Measurements from ENCODE around the gene PFN3.

Gene PFN3

DNA sequence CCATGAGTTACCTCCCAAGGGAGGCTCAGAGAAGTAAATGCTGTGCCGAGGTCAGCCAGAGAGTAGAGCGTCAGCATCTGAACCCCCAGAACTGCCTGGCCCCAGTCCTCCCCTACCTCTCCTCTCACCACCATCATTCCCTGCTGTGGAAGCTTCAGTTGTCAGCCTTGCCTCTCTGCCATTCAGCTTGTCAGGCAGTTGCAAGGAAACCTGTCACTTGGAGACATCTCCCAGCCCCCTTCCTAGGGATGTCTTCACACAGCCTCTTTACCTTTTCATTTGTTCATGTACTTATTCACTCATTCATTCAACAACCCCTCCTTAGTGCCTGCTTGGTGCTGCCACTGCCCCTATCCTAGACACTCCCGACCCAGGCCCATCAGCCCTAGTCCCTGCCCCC, 40.6 kb downstream of the PFN3 start:
- no peak for DNase-seq (ENCODE audit: low read depth)

DNA sequence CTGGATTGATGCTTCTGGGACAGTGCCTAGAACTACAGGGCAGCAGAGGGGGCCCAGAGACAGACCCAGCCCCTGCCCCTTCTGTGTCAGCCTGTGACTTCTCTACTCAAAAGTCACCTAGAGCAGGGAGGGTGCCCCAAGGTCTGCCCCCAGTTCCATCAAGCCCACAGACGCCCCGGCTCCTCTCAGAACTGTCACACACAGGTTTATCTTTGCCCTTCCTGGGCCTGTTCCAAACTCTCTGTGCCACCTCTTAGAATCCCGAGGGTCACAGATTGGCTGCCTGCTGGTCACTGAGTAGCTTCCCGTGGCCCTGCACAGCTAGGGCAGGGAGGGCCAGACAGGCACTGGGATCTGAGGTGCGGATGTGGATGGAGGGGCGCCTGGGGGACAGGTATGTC, 41.0 kb downstream of the PFN3 start:
- no peak for DNase-seq (ENCODE audit: low read depth)

DNA sequence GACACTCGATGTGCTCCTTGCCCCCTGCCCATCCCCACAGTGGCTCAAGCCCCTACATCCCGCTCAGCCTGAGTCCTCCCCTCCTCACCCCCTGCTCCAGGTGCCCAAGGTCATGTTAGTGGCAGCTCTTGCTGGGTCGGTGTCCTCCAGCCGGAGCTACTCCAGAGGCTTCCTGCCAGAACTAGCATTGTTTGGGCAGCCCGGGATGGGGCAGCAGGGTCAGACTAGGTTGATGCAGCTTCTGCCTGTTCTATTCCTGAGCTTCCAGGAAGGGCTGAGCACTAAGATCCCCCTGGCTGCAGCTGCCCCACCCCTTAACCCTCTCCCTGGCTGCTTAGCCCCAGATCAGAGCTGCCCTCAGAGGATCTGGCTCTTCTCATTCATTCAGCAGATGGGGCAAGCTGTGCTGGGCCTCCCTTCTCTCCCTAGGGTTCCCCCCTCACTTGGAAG, 42.1 kb downstream of the PFN3 start:
- no peak for DNase-seq (ENCODE audit: low read depth)

DNA sequence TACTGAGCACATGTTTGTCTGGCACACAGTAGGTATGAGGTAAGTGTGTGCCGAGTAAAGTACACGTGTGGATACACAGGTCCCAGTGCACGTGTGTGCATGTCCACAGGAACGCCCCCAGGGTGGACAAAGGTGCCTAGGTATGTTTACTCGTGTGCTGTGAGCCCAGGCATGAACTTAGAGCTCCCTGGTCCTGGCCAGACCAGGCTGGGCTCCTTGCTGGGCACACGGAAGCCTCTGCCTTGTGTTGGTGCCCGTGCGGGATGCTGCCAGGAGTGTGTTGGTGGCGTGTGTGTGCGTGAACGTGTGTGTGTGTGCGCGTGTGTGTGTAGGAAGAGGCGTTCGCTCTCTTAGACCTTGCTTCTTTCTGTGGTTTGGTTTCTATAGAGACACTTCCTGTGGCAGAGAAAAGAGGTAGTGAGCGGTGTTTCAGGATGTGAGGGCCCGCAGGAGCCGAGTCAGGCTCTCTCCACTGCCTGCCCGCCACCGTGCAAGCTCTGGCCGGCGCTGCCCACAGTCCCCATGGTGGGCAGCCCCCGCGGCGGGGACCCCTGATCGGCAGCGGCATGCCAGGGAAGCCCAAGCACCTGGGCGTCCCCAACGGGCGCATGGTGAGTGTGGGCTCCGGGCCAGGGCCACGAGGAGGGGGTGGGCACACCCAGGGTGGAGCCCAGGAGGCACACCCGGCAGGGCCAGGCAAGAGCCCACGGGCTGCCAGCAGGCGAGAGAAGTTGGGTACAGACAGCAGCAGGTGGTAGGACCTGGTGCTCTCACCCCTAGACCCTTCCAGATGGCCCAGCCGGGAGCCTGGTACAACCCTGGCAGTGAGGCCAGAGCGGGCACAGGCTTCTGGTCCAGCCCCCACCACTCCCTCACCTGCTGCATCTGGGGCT, 42.8 kb downstream of the PFN3 start, which contains the start of gene RGS14:
RGS14 (plus strand) TSS at position 466 of the 893 bp plus-strand sequence; CDS start at position 567, 101 bp downstream.
- DNase-seq (ENCODE audit: low read depth): peak; percentile 62

DNA sequence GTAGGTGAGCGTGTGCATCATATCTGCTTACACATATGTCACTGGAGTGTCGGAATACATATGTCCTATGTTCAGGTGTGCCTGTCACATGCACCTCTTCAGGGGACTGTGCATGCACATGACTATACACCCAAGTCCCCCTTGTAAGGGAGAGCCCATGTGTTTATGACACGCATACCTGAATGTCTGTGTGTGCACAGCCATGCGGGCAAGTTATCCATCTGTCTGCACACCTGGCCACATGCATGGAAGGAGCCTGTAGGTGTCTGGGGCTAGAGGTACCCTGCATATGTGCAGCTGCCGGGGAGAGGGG, 43.4 kb downstream of the PFN3 start:
- DNase-seq (ENCODE audit: low read depth): no peak

DNA sequence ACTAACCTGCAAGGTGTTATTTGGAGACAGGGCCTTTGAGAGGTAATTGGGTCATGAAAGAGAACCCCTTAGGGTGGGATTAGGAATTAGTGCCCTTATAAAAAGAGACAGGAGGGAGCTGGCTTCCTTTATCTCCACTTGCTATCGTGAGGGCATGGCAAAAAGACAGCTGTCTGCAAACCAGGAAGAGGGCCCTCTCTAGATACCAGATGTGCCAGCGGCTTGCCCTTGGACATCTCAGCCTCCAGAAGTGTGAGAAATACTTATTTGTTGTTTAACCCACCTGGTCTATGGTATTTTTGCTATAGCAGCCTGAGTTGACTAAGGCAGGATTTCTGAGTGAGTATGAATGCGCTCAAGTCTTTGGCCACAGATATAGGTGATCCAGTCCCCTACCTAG, 43.7 kb downstream of the PFN3 start:
- no peak for DNase-seq (ENCODE audit: low read depth)

DNA sequence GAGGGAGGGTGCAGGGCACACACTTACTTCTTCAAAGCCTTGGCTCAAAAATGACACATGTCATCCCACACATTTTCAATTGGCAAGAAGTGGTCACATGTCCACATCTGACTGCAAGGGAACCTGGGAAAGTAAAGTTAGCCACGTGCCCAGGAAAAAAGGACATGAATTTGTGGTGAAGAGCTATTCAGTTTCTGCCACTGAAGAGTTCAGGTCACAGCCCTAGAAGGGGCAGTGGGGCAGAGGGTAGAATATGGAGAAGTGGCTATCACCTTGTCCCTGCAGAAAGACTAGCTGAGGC, 44.6 kb downstream of the PFN3 start:
- DNase-seq (ENCODE audit: low read depth): no peak

DNA sequence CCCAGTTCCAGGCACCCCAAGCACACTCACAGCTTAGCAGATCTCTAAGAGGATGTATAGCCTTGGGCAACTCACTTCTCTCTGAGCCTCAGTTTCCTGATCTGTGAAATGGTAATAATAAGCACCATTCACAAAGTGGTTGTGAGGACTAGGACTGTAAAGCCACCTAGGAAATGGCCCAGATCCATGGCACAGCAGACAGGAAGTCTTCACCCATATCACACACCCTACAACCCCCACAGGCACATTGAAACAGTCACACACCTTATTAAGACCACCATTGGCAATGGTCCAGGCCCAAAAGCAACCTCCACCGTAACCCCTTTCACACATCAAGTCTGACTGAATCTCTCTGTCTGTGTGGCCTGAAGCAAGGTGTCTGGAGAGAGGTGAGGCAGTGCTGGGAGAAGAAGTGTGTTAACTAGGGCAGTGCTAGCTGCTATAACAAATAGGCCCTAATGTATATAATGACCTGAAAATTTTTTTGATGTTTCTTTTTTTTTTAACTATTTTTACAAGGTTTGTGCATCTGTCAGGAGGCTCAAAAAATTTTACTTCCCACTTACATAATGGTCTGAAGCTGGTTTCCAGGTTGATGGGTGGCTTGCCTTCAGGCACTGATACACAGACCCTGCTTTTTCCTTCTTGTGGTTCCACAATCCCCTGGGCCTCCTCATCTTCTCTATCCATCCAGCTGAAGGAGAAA, 45.1 kb downstream of the PFN3 start:
- DNase-seq (ENCODE audit: low read depth): no peak

DNA sequence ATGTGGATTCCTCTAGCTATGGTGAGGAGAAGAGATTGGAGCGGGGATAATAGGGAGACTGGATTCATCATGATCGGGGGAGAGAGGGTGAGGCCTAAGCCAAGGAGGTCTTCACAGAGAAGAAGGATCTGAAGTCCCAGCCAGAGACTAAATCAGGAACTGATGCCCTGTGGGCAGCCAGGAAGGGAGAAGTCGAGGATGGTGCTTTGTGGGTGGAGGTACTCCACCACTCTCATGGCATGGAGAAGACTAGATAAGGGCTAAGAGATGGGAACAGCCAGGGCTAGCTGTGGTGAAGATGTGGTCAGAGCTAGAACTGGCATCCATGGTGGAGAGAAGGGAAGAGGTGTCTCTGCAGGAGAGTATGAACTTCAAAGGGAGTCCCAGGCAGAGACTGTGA, 45.8 kb downstream of the PFN3 start:
- no peak for DNase-seq (ENCODE audit: low read depth)

DNA sequence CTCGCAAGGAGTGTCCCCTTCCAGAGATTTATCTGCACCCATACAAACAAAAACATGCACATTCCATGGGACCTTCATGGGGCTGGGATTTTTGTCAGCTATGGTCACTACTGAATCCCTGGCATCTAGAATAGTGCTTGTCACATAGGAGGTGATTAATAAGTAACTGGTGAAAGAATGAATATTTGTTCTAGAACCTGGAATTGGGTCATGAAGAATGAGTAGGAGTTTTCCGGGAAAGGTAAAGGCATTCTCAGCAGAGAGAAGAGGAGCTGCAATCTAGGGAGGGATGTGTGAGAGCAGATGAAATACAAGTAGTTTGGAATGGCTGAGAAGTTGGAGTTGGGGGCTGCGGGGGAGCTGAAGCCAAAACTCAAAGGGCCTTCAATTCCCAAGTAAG, 46.2 kb downstream of the PFN3 start:
- no peak for DNase-seq (ENCODE audit: low read depth)

DNA sequence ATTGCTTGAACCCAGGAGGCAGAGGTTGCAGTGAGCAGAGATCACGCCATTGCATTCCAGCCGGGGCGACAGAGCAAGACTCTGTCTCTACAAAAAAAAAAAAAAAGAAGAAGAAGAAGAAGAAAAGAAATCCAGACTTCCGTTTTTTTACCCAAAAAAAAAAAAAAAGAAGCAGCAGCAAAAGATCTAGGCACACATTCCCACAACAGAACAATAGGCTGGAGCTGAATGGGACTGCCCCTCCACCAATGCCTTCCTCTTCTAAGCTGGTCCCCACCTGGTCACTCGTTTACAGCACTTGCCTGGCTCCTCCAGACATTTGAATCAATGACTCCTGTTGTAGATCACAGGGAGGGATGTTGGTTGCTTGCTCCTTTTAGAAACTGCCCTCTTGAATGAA, 47.4 kb downstream of the PFN3 start:
- DNase-seq (ENCODE audit: low read depth): no peak

DNA sequence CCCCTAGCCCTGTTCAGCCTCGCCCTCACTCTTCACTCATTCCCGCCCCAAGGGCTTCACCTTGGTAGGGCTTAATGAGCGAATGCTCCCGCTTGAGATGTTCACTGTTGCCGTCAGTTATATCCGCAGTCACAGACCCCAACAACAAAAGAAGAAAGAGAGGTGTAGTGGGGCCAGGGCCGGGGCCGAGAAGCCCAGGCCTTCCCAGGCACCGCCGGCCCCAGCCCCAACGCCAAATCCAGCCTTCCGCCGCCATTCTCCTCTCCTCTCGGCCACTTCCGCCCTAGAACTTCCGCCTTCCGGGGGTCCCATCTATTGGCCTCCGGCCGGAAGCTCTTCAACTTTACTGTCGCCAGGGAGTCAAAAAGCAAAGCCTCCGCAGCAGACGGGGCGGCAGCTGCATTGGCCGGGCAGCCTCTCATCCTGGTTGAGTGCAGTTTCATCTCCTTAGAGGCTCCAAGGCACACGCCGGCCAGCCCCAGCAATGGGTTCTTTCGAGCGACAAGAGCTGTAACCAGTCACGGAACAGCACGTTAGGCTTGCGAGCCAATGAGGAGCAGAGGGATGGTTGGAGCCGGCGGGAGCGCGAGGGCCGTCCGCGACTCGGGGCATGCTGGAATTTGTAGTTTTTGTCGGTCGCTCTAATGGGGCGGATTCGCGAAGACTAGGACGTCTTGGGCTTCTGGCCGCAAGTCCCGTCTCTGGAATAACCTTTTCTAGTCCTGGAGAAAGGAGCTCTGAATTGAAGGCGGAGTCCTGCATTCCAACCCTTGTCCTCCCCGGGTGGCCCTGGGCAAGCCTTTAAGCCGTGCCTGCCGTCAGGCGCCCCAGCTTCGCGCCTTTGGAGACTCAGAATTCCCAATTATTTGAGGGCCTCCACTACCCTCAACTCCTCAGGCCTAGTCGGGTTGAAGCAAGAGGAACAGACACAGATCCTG, 48.8 kb downstream of the PFN3 start, which contains the start of gene LMAN2:
LMAN2 (minus strand) TSS at position 277 of the 938 bp plus-strand sequence; CDS start at position 256, 21 bp downstream.
- peak; percentile 81 for DNase-seq (ENCODE audit: low read depth)

DNA sequence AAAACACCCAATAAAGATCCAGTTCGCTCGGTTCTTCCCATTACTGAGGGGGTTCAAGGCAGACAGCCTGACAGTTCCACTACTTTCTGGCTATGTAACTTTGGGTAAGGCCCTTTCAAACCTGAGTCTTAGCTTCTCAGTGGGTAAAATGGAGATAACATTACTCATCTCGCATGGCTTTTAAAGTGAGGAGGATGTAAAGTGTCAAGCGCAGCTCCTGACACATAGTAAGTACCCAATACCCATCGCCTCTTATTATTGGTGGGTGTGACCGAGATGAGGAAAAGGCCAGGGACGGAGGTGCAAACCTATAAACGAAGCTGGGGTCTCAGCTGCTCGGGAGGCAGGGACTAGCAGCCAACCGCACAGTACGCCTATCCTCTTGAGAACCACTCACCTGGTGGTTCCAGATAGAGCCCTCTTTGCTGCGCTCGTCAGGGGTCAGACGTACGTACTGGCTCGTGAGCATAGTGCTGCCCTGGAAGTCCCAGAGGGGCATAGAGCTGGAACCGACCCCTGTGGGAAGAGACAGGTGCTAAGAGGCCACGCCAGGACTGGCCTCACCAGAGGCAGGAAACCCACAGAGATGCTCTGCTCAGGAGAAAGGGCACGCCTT, 49.6 kb downstream of the PFN3 start:
- DNase-seq (ENCODE audit: low read depth): no peak

Measured in activated T-helper 1 cell treated with Interleukin-2 at 50 U/mL for 16 hours (primary cell).